GM21360 (cell line): ENCODE measurements around the gene HEBP2.
A peak's percentile ranks its signal among the peaks of the same experiment; 100 is the strongest.
"Not testable (repeated sequence)": the region's sequence is repeated elsewhere in the genome, so short reads cannot be mapped to it uniquely, and the experiment has no call there.

Source experiments
- ATAC-seq: cut with Tn5 transposase; IDR thresholded peaks from one replicate; pipeline ENCODE4 v1.9.1; 2021; ENCODE audit warnings: mild to moderate bottlenecking, moderate library complexity; ENCODE audit not compliant: unreplicated experiment

The HEBP2 gene

GRCh38 chr6:138403801-138404665 lies at the start of gene HEBP2:
TSS of gene HEBP2 (plus strand) at chr6:138404223. CDS start at chr6:138404496, 273 bp downstream.
- ATAC-seq = peak; percentile 92

GRCh38 chr6:138357928-138358327 lies 46.1 kb upstream of the HEBP2 start:
- no peak for ATAC-seq

- ATAC-seq = not testable (repeated sequence)
Observed at GRCh38 chr6:138368684-138369083, 35.3 kb upstream of the HEBP2 start.

GRCh38 chr6:138370631-138371451 lies 33.2 kb upstream of the HEBP2 start:
- ATAC-seq = no peak

- no peak for ATAC-seq
Observed at GRCh38 chr6:138371452-138371711, 32.6 kb upstream of the HEBP2 start.

- ATAC-seq = no peak
Observed at GRCh38 chr6:138371720-138372119, 32.3 kb upstream of the HEBP2 start.

- ATAC-seq = no peak
Observed at GRCh38 chr6:138372711-138373463, 31.1 kb upstream of the HEBP2 start.

GRCh38 chr6:138374230-138374629 lies 29.8 kb upstream of the HEBP2 start:
- no peak for ATAC-seq

GRCh38 chr6:138374815-138375214 lies 29.2 kb upstream of the HEBP2 start:
- no peak for ATAC-seq

- no peak for ATAC-seq
Observed at GRCh38 chr6:138377042-138377441, 27.0 kb upstream of the HEBP2 start.

GRCh38 chr6:138377844-138378243 lies 26.2 kb upstream of the HEBP2 start, which contains the start of gene SMIM28:
TSS of gene SMIM28 (plus strand) at chr6:138377905. CDS start at chr6:138378073, 168 bp downstream.
- no peak for ATAC-seq

GRCh38 chr6:138378463-138378862 lies 25.6 kb upstream of the HEBP2 start:
- ATAC-seq = no peak

- no peak for ATAC-seq
Observed at GRCh38 chr6:138382498-138383265, 21.3 kb upstream of the HEBP2 start.

- no peak for ATAC-seq
Observed at GRCh38 chr6:138383776-138384175, 20.2 kb upstream of the HEBP2 start.

- no peak for ATAC-seq
Observed at GRCh38 chr6:138386897-138387296, 17.1 kb upstream of the HEBP2 start.

GRCh38 chr6:138387577-138388368 lies 16.2 kb upstream of the HEBP2 start:
- ATAC-seq = no peak

- ATAC-seq = no peak
Observed at GRCh38 chr6:138389551-138389950, 14.5 kb upstream of the HEBP2 start.

- peak; percentile 58 for ATAC-seq
Observed at GRCh38 chr6:138393871-138394783, 9.9 kb upstream of the HEBP2 start.

- no peak for ATAC-seq
Observed at GRCh38 chr6:138396709-138397108, 7.3 kb upstream of the HEBP2 start.
